CD4-positive, alpha-beta memory T cell (primary cell): ENCODE results near the gene MGST1. TPM values are rescaled to one million over a fixed set of nuclear protein-coding genes. Genes with fewer than 3 reads are reported as not detected.
"Not testable (repeated sequence)": the region's sequence is repeated elsewhere in the genome, so short reads cannot be mapped to it uniquely, and the experiment has no call there.

Source experiments
- CTCF ChIA-PET: fragments of 350-600 bp; sonication (Branson Sonifier 250); formaldehyde crosslinking; loops from one replicate; lab custom pipeline; 2021; ENCODE audit warnings: inconsistent platforms; ENCODE audit not compliant: partially characterized antibody; lab: Charles Lee
- POLR2A ChIA-PET: fragments of 350-600 bp; sonication (Branson Sonifier 250); formaldehyde crosslinking; loops from one replicate; lab custom pipeline; 2021; ENCODE audit not compliant: partially characterized antibody; lab: Charles Lee
- DNase-seq, 5 donors: peaks; one replicate each; pipeline versions ENCODE4 v3.0.0 to v3.0.0-alpha.2; 2020 to 2022; ENCODE audit warnings: mixed read lengths in 1 of 5
- H3K27ac ChIP-seq: one replicate; pipeline ENCODE4 v1.7.0; 2013; ENCODE audit warnings: low read depth, low read length
- H3K27me3 ChIP-seq: 2 replicates; pipeline ENCODE4 v1.7.0; 2013; ENCODE audit warnings: mild to moderate bottlenecking, low read length, moderate library complexity; ENCODE audit not compliant: insufficient read depth
- H3K36me3 ChIP-seq: 2 replicates; pipeline ENCODE4 v1.7.0; 2013; ENCODE audit warnings: mild to moderate bottlenecking, low read length, moderate library complexity; ENCODE audit not compliant: insufficient read depth
- H3K4me1 ChIP-seq: 2 replicates; pipeline ENCODE4 v1.7.0; 2013; ENCODE audit warnings: mild to moderate bottlenecking, low read length, moderate library complexity; ENCODE audit not compliant: insufficient read depth
- H3K4me3 ChIP-seq, 2 donors: one replicate each; pipeline ENCODE4 v1.7.0; 2013; ENCODE audit warnings: low read length in 2 of 2, mild to moderate bottlenecking in 1 of 2
- H3K9me3 ChIP-seq, 2 donors: one replicate each; pipeline ENCODE4 v1.7.0; 2013; ENCODE audit warnings: low read length in 2 of 2, control low read depth in 1 of 2; ENCODE audit not compliant: control insufficient read depth in 1 of 2
- H3K27ac Mint-ChIP-seq, 7 donors: one replicate each; pipeline ENCODE4 v1.8.0; 2020 to 2021; ENCODE audit warnings: mixed read lengths in 7 of 7, mild to moderate bottlenecking in 6 of 7, inconsistent platforms in 3 of 7, moderate library complexity in 3 of 7
- H3K27me3 Mint-ChIP-seq, 2 donors: one replicate each; pipeline ENCODE4 v1.8.0; 2020 to 2021; ENCODE audit warnings: mixed read lengths in 2 of 2
- H3K36me3 Mint-ChIP-seq, 2 donors: one replicate each; pipeline ENCODE4 v1.8.0; 2020 to 2021; ENCODE audit warnings: mixed read lengths in 2 of 2, inconsistent platforms in 1 of 2, mild to moderate bottlenecking in 1 of 2
- H3K4me1 Mint-ChIP-seq, 4 donors: one replicate each; pipeline ENCODE4 v1.8.0; 2020 to 2021; ENCODE audit warnings: mixed read lengths in 4 of 4, mild to moderate bottlenecking in 1 of 4
- H3K4me3 Mint-ChIP-seq, 8 donors: one replicate each; pipeline ENCODE4 v1.8.0; 2020 to 2021; ENCODE audit warnings: mixed read lengths in 8 of 8, mild to moderate bottlenecking in 7 of 8, moderate library complexity in 6 of 8, inconsistent platforms in 3 of 8
- H3K9me3 Mint-ChIP-seq, 8 donors: one replicate each; pipeline ENCODE4 v1.8.0; 2020 to 2021; ENCODE audit warnings: mixed read lengths in 8 of 8, mild to moderate bottlenecking in 5 of 8, inconsistent platforms in 3 of 8, moderate library complexity in 1 of 8
- intact Hi-C: fragments of 100-400 bp; cut with micrococcal nuclease; formaldehyde crosslinking; loops from one replicate; pipeline ENCODE4 v1.15.1; 2023
- polyA plus RNA-seq, 2 donors: library from polyadenylated mRNA; unstranded; fragments of 300-500 nt; fragmentation: Illumina TruSeq; gene quantifications; one replicate each; pipeline ENCODE4 v1.2.3, GENCODE V29; 2021
- total RNA-seq, 2 experiments: library from RNA; stranded (reverse); gene quantifications; one replicate each; pipeline ENCODE4 v1.2.3, GENCODE V29; 2021

MGST1 gene
- total and polyA plus RNA-seq, 4 experiments from 2014 or later: 1.2 to 2.3 TPM; not detected in 2

DNA sequence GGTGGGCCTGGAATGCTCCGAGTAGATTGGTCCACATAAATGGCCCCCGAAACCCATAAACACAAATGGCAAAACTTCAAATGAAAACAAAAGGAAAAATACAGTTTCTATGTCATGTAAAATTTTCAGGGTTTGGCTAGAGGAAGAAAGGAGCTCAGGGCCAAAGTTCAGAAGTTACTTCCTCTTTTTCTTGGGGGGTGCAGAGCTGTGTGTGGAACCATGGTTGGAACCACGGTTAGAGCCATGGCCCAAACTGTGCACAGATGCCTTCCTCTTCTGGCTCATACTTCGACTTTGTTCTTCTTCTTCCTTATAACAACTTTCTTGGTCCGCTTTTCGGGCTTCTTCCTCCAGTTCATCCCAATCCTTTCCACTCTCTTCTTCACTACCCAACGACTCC is 51.7 kb downstream of the MGST1 start:
- no peak overlapping the region for H3K4me3 ChIP-seq
- no peak overlapping the region for H3K27ac Mint-ChIP-seq
- H3K9me3 ChIP-seq: no peaks in the 10 kb centered on the region
- H3K4me1 Mint-ChIP-seq: no peaks in the 10 kb centered on the region
- H3K4me1 ChIP-seq: no peaks in the 10 kb centered on the region
- intact Hi-C loops: no loop called here
- POLR2A ChIA-PET: no interaction called here
- CTCF ChIA-PET: no interaction called here
- H3K27me3 Mint-ChIP-seq: no peaks in the 10 kb centered on the region
- H3K9me3 Mint-ChIP-seq: peaks cover 0 to 13% (median 4%) of the 10 kb centered on the region in 8 donors
- no peaks in the 10 kb centered on the region for H3K27me3 ChIP-seq
- no peaks in the 10 kb centered on the region for H3K36me3 Mint-ChIP-seq
- DNase-seq: no peak
- H3K36me3 ChIP-seq: no peaks in the 10 kb centered on the region
- no peak overlapping the region for H3K27ac ChIP-seq
- no peak overlapping the region for H3K4me3 Mint-ChIP-seq

- H3K9me3 ChIP-seq, H3K4me1 Mint-ChIP-seq, H3K27me3 Mint-ChIP-seq, H3K4me3 Mint-ChIP-seq, H3K27ac ChIP-seq, H3K27me3 ChIP-seq, POLR2A ChIA-PET, H3K4me3 ChIP-seq, intact Hi-C loops, H3K36me3 ChIP-seq, CTCF ChIA-PET, DNase-seq, H3K4me1 ChIP-seq, H3K27ac Mint-ChIP-seq, H3K36me3 Mint-ChIP-seq: not testable (repeated sequence)
- peaks cover 0 to 22% (median 8%) of the 10 kb centered on the region in 8 donors for H3K9me3 Mint-ChIP-seq
These were observed 54.4 kb downstream of the MGST1 start for GRCh38 chr12:16401835-16402234.

DNA sequence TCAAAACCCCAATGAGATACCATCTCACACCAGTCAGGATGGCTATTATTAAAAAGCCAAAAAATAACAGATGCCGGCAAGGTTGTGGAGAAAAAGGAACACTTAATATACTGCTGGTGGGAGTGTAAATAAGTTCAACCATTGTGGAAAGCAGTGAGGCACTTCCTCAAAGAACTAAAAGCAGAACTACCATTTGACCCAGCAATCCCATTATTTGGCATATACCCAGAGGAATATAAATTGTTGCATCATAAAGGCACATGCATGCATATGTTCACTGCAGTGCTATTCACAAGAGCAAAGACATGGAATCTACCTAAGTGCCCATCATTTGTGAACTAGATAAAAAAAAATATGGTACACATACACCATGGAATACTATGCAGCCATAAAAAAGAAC is 59.9 kb downstream of the MGST1 start:
- peaks cover 4 to 35% (median 10%) of the 10 kb centered on the region in 8 donors for H3K9me3 Mint-ChIP-seq
- Histone ChIP-seq H3K9me3 (no peaks in the 10 kb centered on the region), H3K27me3 (no peaks in the 10 kb centered on the region), H3K4me1 (no peaks in the 10 kb centered on the region), H3K4me3 (no peak overlapping the region), H3K36me3 (no peaks in the 10 kb centered on the region), H3K27ac (no peak overlapping the region)
- ChIA-PET CTCF (no interaction called here), POLR2A (no interaction called here)
- no peak for DNase-seq
- H3K27ac Mint-ChIP-seq: no peak overlapping the region
- intact Hi-C loops: no loop called here
- no peaks in the 10 kb centered on the region for H3K36me3 Mint-ChIP-seq
- no peaks in the 10 kb centered on the region for H3K4me1 Mint-ChIP-seq
- no peaks in the 10 kb centered on the region for H3K27me3 Mint-ChIP-seq
- no peak overlapping the region for H3K4me3 Mint-ChIP-seq

Other genes starting within 250 kb of the MGST1 start
- not detected for gene SLC15A5, start 70.0 kb upstream of the MGST1 start, total RNA-seq
- not detected for gene SLC15A5, start 70.0 kb upstream of the MGST1 start, polyA plus RNA-seq